HS-5 (cell line): ENCODE data around the gene APLF.
"Not testable (repeated sequence)": the region's sequence is repeated elsewhere in the genome, so short reads cannot be mapped to it uniquely, and the experiment has no call there.

Experiments
- DNase-seq: peaks from one replicate; pipeline ENCODE4 v3.0.0-alpha.2; 2012; ENCODE audit warnings: low read depth

The APLF gene

DNA sequence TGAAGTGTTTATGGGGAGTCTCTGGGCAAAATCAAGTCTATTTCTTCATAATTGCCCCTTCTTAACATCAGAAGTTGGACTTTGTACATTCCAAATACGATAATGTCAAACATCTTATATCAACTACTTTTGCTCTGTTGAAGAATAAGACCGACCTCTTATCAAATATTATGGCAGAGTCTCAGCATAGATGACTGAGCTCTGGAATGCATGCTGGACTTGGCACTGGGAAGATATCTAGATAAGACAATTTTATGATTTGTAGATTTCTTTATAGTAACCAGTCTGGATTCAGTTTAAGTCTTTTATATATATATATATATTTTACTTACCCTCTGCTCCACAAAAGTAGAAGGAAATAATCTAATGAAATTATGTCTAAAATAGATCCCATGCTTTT, 8.2 kb downstream of the APLF start:
- DNase-seq, result no peak

DNA sequence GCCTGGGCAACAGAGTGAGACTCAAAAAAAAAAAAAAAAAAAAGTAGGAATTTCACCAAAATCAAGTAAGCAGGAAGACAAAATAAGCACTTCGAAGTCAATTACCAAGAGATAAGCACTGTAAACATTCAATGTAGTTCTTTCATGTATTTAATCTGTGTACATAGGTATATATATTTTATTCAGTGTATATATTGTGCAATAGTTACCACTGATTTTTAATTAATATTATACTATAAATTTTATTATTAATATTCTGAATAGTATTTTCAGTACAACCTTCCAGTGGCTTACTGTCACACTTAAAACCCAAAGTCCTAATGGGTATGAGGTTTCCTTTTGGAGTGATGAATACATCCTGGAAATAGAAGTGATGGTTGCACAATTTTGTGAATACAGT, 9.1 kb downstream of the APLF start:
- no peak for DNase-seq

DNA sequence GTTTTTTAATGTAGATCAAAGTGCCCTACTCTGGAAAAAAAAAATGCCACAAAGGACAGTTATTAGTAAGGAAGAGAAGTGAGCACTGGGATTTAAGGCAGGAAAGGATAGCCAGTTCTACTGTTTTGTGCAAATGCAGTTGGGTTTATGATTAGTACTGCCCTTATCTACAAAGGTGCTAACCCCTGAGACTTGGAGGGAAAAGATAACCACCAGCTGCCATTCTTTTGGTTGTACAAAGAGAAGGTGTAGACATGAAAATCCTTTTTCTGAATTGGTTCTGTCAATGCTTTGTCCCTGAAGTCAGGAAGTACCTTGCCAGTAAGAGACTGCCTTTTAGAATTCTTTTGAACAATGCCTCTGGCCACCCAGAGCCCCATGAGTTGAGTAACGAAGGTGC, 11.3 kb downstream of the APLF start:
- DNase-seq, result no peak

DNA sequence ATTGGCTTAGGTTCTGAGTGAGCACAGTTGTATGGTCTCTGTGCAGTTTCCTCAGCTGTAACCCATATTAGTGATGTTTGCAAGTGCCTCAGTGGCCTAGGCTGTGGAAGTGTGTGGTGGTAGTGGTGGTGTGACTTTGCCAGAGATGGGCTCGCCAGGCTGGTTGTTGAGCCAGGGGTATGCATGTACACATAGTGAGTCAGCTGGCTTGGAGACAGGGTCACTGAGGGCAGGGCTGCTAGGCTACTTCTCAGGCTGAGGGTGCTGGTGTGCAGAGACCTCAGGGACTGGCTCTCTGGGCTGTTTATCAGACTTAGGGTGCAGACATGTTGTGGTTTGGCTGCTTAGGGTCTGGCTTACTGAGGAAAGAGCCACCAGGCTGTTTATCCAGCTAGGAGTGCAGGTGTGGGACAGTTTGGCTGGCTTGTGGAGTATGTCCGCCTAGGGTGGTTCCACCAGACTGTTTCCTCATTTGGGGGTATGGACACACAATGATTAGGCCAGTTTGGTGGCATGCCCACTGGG, 15.0 kb downstream of the APLF start:
- DNase-seq, result no peak

DNA sequence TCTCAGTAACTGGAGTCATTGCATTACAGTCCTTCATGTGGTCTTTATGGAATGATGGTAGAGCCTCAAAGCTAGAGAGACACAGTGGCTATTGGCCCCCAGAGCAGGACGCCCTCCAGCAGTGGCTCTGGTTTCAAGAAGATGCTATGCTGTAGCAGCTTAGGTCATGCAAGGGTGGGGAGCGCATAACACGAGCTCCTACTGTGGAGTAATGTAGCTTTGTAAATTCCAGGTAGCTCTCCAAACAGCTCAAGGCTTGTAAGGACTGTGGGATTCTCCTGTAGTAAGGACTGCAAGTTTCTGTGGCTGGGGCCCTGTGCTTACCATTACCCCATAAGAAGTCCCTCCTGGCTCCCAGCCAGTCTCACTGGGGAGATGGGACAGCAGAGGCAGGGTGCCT, 15.6 kb downstream of the APLF start:
- DNase-seq, result no peak

DNA sequence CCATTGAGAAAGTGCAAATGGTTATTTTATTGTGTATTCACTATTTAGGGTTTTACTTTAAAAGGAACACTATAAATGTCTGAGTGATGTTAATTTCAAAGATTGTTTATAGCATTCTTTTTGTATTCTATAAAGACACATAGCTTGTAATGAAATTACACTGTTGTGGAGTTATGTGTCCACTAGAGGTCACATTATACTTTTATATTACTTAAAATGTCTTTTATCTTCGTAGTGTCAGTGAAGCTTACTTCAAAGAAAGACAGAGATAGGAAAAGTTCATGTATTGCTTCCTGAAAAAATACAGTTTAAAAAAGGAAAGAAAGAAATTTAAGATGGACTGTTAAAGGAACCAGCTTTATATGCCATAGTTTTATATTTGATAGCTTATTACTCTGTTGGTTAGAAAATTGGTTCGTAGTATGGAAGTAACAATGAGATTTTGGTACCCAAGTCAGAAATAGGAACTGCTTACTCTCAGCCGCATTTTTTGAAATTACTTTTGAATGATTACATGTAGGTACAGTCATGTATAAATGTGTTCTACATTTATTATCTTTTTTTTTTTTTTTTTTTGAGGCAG, 20.5 kb downstream of the APLF start:
- no peak for DNase-seq

DNA sequence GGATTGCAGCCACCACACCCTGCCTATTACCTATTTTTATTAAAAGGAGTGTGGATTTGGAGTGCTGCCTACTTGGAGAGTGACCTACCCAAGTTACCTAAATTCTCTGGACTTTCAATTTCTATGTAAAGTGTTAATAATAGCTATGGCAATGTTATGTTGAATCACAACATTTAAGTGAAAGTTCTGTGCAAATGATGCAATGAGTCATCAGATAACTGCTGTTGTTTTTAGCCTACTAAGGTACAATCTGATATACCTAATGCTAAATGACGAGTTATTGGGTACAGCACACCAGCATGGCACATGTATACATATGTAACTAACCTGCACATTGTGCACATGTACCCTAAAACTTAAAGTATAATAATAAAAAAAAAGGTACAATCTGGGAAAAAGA, 21.2 kb downstream of the APLF start:
- not testable (repeated sequence) for DNase-seq

DNA sequence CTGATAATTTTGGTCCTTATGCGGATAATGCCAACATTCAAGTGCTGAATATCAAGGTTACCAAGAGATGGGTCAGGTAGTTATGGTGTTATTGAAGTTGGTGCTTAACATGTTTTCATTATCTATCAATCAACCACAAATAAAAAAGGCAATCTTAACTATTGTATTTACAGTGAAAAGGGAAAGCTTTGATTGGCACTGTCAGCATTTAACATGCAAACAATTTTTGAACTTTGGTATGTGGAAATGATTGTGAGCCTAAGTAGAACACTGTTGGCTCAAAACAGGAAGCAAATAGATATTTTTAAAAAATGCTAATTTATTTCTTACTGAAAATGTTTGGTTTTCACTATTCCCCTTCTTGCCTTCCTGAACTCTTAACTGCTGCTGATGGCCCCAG, 21.9 kb downstream of the APLF start:
- DNase-seq, result no peak

DNA sequence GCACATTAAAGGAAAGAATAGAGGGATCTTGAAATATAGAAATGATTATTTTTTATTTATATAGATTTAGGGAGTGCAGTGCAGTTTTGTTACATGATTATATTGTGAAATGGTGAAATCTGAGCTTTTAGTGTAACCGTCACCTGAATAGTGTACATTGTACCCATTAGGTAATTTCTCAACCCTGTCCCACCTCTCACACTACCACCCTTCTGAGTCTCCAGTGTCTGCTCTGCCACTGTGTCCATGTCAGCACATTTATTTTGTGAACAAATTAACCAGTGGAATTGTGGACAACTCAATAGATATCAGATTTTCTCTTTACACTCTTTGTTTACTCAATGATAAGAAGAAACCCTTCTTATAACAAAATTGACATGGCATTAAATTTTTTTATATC, 24.2 kb downstream of the APLF start:
- no peak for DNase-seq

DNA sequence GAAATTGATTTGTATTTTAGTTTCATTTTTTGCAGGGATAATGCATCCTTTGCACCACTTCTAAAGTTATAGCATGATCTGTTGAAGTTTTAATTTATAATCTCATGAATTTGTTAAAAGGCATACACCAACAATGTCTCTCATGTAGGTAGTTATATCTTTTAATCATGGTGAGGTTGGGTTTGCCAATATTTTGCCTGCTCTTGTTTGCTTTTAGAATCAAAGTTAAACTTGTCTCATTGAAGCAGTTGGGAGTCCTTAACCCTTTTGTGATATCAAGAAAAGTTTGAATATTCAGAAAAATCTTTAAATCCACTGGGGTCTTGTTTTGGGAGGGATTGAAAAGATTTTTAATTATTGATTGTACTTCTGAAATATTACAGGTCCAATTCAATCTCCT, 31.7 kb downstream of the APLF start:
- no peak for DNase-seq

DNA sequence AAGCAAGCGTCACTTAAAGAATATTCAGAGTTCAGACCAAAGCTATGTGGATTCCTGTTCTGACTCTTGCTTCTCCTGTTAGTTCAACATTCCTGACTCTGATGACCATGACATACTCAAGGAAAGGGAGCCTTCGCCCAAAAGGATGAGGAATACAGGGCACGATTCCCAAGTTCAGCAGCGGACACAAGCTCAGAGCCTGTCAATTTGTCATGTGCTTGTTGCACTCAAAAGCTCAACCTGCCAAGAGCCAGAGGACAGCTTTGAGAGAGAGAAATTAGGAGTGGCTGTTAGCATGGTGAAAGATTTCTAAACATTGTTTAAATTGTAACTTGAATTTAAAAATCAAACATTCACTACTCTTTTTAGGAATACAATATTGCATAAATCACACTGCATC, 33.3 kb downstream of the APLF start:
- DNase-seq, result no peak

DNA sequence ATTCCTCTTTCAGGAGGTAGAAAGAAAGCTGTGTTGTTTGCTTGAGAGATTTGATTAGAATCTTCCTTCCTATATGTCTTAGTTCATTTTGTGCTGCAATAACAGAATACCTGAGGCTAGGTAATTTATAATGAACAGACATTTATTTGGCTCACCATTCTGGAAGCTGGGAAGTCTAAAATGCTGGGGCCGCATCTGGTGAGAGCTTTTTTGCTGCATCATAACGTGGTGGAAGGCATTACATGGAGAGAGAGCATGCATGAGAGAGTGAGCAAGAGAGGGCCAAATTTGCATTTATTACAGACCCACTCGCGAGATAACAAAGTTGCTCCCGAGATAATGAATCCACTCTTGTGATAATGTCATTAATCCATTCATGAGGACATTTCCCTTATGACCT, 34.4 kb downstream of the APLF start:
- DNase-seq, result no peak

DNA sequence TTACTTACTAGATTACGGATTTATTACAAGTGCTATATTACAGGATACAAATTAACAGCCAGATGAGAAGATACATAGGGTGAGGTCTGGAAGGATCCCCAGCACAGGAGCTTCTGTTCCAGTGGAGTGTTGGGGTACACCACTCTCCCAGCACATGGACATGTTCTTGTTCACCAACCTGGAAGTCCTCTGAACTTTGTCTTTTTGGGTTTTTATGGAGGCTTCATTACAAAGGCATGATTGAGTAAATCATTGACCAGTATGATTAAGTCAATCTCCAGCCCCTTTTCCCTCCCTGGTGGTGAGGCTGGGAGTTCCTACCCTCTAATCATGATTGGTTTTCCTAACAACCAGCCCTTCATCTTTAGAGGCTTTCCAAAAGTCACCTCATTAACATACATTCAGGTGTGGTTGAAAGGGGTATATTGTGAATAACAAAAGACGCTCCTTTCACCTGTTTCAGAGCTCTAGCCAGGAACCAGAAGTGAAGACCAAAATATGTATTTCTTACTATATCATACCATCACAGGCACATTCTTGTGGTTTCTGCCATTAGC, 38.3 kb downstream of the APLF start:
- DNase-seq, result no peak

DNA sequence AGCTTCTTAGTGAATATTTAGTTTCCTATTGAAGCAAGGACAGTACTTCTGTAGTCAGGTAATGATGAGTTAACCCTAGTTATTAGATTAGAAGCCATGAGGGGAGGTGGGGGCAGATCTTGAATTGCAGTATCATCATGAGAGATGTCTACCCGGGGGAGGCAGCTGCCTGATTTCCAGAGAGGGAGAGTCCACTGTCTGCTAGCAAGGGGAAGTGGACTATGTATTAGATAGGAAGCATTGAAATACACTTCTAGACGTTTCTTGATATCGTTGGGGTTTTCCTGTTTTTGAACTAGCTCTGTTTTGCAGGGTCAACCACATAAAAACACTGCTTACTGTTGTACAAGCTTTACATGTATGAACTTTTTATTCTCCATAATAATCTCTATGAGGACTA, 38.8 kb downstream of the APLF start:
- DNase-seq, result no peak

DNA sequence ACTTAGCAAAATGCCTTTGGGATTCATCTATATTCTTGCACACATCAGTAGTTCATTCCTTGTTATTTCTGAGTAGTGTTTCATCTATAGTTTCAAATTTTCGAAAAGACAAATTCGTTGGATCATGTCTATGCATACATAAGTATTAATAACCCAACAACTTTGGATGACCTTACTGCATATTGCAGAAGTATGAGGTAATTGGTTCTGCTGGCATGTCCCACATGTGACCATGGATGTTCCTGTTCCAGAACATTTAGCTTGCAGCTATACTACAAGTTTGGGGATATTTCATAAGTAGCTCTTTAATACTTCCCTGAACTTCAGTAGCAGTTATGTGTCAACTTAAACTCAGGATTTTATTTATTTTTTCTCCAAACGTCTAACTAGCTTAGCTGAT, 44.9 kb downstream of the APLF start:
- no peak for DNase-seq

DNA sequence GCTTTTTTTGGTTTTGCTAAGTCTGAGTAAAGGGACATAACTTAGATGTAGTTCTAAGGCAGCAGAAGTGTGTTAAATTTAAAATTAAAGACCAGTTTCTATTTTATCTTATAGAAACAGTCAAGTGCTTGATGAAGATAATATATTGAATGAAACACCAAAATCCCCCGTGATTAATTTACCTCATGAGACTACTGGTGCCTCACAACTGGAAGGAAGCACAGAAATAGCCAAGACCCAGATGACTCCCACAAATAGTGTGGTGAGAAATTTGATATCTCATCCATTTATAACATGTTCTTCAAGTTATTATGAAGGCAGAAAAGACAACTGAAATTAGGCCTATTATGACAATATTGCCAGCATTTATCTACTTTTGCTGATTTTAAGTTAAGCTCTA, 45.6 kb downstream of the APLF start:
- no peak for DNase-seq

DNA sequence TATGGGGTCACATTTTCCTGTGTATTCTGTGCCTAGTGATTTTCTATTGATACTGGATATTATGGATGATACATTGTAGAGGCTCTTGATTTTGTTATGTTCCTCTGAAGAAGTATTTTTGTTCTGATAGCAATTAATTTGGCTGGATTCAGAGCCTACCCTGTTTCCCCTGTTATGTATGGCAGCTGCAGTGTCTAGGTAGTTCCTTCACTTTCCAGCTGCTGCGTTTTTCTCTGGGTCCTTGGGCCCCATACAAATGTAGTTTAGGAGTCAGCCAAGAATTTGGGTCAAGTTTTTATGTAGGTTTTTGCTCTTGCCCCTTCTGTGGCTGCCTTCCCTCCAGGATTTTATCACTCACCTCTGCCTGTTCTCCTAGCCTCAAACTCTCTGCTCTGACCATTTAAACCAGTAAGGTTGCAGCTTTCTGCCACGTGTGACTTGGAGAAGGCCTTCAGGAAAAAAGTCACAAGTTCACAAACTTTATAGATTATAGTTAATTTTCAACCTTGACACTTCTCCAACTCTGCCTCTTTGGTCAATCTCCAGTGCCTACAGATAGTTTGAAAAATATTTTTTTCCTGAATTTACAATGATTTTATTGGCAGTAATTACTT, 47.0 kb downstream of the APLF start:
- no peak for DNase-seq

DNA sequence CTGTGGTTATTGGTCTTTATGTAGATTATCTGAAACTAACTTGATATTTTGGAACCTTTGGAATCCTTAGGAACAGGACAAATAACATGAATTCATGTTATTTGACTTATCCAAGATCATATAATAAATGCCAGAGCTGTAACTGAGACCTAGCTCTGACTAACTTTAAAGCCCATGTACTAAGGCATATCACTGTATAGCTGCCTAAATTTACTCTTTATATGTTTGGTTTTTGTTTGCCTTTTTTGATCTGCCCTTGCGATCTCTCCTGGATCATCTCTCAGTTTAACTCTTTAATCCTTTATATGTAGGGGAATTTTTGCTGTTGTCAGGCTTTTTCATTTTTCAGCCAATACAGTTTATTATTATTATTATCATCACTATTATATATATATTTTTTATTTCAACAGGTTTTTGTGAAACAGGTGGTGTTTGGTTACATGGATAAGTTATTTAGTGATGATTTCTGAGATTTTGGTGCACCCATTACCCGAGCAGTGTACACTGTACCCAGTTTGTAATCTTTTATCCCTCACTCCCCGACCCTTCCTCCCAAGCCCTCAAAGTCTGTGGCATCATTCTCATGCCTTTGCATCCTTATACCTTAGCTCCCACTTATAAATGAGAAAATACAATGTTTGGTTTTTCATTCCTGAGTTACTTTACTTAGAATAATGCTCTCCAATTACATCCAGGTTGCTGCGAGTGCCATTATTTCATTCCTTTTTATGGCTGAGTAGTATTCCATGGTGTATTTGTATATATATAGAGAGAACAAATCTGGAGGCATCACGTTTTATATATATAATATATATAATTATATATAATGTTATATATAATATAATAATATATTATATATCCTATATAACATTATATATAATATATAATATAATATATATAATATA, 48.9 kb downstream of the APLF start:
- no peak for DNase-seq

DNA sequence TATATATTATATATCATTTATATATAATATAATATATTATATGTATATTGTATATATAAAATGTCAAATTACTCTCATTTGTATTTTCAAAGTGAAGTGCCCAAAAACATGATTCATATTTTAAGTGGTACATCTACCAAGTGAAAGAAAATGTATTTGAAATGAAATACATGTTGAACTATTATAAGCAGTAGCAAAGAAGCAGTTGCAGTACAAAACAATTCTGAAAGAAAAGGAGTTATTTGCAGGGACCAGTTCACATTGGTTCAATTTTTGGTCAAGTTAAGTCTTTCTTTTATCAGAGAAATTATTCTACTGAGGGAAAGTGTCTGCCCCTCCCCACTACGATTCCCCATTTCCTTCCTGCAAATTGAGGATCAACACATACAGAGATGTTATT, 51.9 kb downstream of the APLF start:
- DNase-seq, result no peak

DNA sequence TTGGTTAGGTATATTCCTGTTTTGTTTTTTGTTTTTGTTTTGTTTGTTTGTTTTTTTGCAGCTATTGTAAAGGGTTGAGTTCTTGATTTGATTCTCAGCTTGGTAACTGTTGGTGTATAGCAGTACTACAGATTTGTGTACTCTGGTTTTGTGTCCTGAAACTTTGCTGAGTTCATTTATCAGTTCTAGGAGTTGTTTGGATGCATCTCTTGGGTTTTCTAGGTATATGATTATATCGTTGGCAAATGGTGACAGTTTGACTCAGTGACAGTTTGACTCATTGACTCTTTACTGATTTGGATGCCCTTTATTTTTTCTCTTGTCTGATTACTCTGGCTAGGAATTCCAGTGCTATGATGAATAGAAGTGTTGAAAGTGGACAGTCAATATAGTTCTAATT, 53.7 kb downstream of the APLF start:
- no peak for DNase-seq

DNA sequence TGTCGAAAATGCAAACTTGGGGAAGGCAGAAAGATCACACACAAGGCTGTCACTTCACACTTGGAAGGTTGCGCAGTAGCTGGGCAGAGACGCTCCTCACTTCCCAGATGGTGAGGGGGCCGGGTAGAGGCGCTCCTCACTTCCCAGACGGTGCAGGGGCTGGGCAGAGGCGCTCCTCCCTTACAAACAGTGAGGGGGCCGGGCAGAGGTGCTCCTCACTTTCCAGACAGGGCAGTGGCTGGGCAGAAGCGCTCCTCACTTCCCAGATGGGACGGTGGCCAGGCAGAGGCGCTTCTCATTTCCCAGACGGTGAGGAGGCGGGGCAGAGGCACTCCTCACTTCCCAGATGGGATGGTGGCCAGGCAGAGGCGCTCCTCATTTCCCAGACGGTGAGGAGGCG, 59.6 kb downstream of the APLF start:
- DNase-seq, result not testable (repeated sequence)

DNA sequence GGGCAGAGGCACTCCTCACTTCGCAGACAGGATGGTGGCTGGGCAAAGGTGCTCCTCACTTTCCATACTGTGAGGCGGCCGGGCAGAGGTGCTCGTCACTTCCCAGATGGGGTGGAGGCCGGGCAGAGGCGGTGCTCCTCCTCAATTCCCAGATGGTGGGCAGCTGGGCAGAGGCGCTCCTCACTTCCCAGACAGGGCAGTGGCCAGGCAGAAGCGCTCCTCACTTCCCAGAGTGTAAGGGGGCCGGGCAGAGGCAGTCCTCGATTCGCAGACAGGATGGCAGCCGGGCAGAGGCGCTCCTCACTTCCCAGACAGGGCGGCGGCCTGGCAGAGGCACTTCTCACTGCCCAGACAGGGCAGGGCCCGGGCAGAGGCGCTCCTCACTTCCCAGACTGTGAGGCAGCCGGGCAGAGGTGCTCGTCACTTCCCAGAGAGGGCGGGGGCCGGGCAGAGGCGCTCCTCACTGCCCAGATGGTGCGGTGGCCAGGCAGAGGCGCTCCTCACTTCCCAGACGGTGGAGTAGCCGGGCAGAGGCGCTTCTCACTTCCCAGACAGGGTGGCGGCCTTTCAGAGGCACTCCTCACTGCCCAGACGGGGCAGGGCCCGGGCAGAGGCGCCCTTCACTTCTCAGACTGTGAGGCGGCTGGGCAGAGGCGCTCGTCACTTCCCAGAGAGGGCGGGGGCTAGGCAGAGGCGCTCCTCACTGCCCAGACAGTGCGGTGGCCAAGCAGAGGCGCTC, 60.1 kb downstream of the APLF start:
- DNase-seq, result not testable (repeated sequence)
